HepG2 (cell line): Measurements from ENCODE around the gene CYP11A1. TPM values are rescaled to one million over a fixed set of nuclear protein-coding genes. Genes with fewer than 3 reads are reported as not detected.

Source experiments
- ATAC-seq: fragments of 200-7000 bp; cut with Tn5 transposase; 3 replicates; pipeline ENCODE4 v1.9.1; 2020; ENCODE audit warnings: mild to moderate bottlenecking, moderate library complexity
- BruUV-seq: library from RNA; stranded (reverse); fragments of 400-500 nt; replicated peaks from 2 replicates; lab custom pipeline; 2021; lab: Mats Ljungman, UMichigan
- CTCF ChIA-PET: fragments of 300-600 bp; formaldehyde crosslinking; extraction: SDS; loops from one replicate; lab custom pipeline; 2021; ENCODE audit warnings: low total read pairs, inconsistent platforms, low intra/inter-chr PET ratio; lab: Yijun Ruan, JAX
- POLR2A ChIA-PET: fragments of 350-600 bp; sonication (Branson Sonifier 250); formaldehyde crosslinking; loops from one replicate; lab custom pipeline; 2020; ENCODE audit warnings: antibody characterized with exemption, inconsistent platforms; lab: Yijun Ruan, JAX
- DNase-seq: peaks from one replicate; pipeline ENCODE4 v3.0.0-alpha.2; 2015; ENCODE audit warnings: low spot score
- FAIRE-seq: peaks from 3 replicates; lab custom pipeline; 2011; peaks lifted over from hg19 to GRCh38; lab: Jason Lieb, UNC
- H2AFZ ChIP-seq: one replicate; pipeline ENCODE4 v1.6.1; 2011; ENCODE audit warnings: low read length, inconsistent platforms
- H3K27ac ChIP-seq: fragments of 300-600 bp; 3 replicates; pipeline ENCODE4 v1.8.0; 2011; ENCODE audit warnings: mixed run types, mild to moderate bottlenecking, mixed read lengths, low read length, inconsistent platforms; ENCODE audit not compliant: insufficient read depth; ENCODE audit errors: extremely low read length
- H3K27me3 ChIP-seq, 2 experiments: fragments of 200-600 bp in 1 of 2; 2 replicates in 1 of 2; 3 replicates in 1 of 2; pipeline versions ENCODE4 v1.6.0 to v1.8.0; 2011; ENCODE audit warnings: low read length in 2 of 2, mild to moderate bottlenecking in 2 of 2, moderate library complexity in 2 of 2, inconsistent platforms in 1 of 2; ENCODE audit not compliant: insufficient read depth in 2 of 2, control insufficient read depth in 1 of 2
- H3K36me3 ChIP-seq, 2 experiments: fragments of 200-600 bp in 1 of 2; replicated peaks in 1 of 2; 2 replicates in 1 of 2; 3 replicates in 1 of 2; pipeline versions ENCODE4 v1.5.1 to v1.8.0; 2011; ENCODE audit warnings: low read length in 2 of 2, inconsistent platforms in 1 of 2; ENCODE audit not compliant: insufficient read depth in 2 of 2, control insufficient read depth in 1 of 2
- H3K4me1 ChIP-seq: 2 replicates; pipeline ENCODE4 v1.5.1; 2012; ENCODE audit warnings: low read length, inconsistent platforms; ENCODE audit not compliant: insufficient read depth
- H3K4me2 ChIP-seq: 2 replicates; pipeline ENCODE4 v1.6.0; 2011; ENCODE audit warnings: low read depth, low read length, inconsistent platforms
- H3K4me3 ChIP-seq, 3 experiments: fragments of 200-600 bp in 1 of 3; sonication (generic), shearing (Covaris generic) in 1 of 3; replicated peaks in 1 of 3; 2 replicates each; pipeline ENCODE4 v1.5.1; 2011 to 2016; ENCODE audit warnings: low read length in 3 of 3, inconsistent platforms in 2 of 3, low read depth in 2 of 3, mild to moderate bottlenecking in 2 of 3, control low read depth in 1 of 3, mixed read lengths in 1 of 3; ENCODE audit not compliant: insufficient read depth in 1 of 3
- H3K79me2 ChIP-seq: one replicate; pipeline ENCODE4 v1.6.1; 2011; ENCODE audit warnings: low read length, inconsistent platforms; ENCODE audit not compliant: insufficient read depth
- H3K9ac ChIP-seq: 2 replicates; pipeline ENCODE4 v1.6.0; 2011; ENCODE audit warnings: mild to moderate bottlenecking, low read depth, low read length, inconsistent platforms; ENCODE audit not compliant: insufficient read depth
- H3K9me3 ChIP-seq: 2 replicates; pipeline ENCODE4 v1.5.1; 2012; ENCODE audit warnings: mild to moderate bottlenecking, low read length
- H4K20me1 ChIP-seq: 2 replicates; pipeline ENCODE4 v1.6.0; 2011; ENCODE audit warnings: inconsistent platforms, mild to moderate bottlenecking, low read length, moderate library complexity; ENCODE audit not compliant: insufficient read depth
- MAF1 ChIP-seq: sonication (generic); formaldehyde crosslinking; IDR thresholded peaks from 2 replicates; pipeline ENCODE4 v1.5.0; 2020; ENCODE audit warnings: missing genetic modification reagents, borderline replicate concordance
- MBNL3 ChIP-seq: fragments of 250-450 bp; sonication (Bioruptor Pico); conservative IDR thresholded peaks from 2 replicates; pipeline ENCODE4 v1.8.0; 2022; ENCODE audit warnings: mild to moderate bottlenecking, inconsistent platforms
- NFE2L1 ChIP-seq: sonication (generic); formaldehyde crosslinking; IDR thresholded peaks from 2 replicates; pipeline ENCODE4 v1.4.0; 2020; ENCODE audit warnings: missing genetic modification reagents, mild to moderate bottlenecking, borderline replicate concordance
- NPAS2 ChIP-seq: sonication (generic); formaldehyde crosslinking; IDR thresholded peaks from 2 replicates; pipeline ENCODE4 v1.8.0; 2022; ENCODE audit warnings: mild to moderate bottlenecking, missing genetic modification reagents, borderline replicate concordance
- NR1H2 ChIP-seq: sonication (generic); formaldehyde crosslinking; IDR thresholded peaks from 2 replicates; pipeline ENCODE4 v1.8.1; 2022; ENCODE audit warnings: low read depth, missing genetic modification reagents, borderline replicate concordance
- PAWR ChIP-seq: sonication (generic); formaldehyde crosslinking; IDR thresholded peaks from 2 replicates; pipeline ENCODE4 v1.4.0; 2020; ENCODE audit warnings: missing genetic modification reagents, mild to moderate bottlenecking, borderline replicate concordance
- POLR2AphosphoS5 ChIP-seq: IDR thresholded peaks from 2 replicates; pipeline ENCODE4 v1.6.1; 2012; ENCODE audit warnings: low read depth, low read length
- RFXANK ChIP-seq: IDR thresholded peaks from 2 replicates; pipeline ENCODE4 v1.6.1; 2016
- ZFP36L2 ChIP-seq: sonication (generic); formaldehyde crosslinking; IDR thresholded peaks from 2 replicates; pipeline ENCODE4 v1.4.0; 2020; ENCODE audit warnings: missing genetic modification reagents
- ZMYM4 ChIP-seq: sonication (generic); formaldehyde crosslinking; IDR thresholded peaks from 2 replicates; pipeline ENCODE4 v1.8.1; 2023; ENCODE audit warnings: mild to moderate bottlenecking, missing genetic modification reagents
- ZNF225 ChIP-seq: sonication (generic); formaldehyde crosslinking; IDR thresholded peaks from 2 replicates; pipeline ENCODE4 v1.4.0; 2020; ENCODE audit warnings: mild to moderate bottlenecking, missing genetic modification reagents
- WGBS: methylation state at CpG from one replicate; pipeline ENCODE4 v1.1.6; 2017; ENCODE audit warnings: low lambda C conversion rate; 5-methylcytosine and 5-hydroxymethylcytosine counted together
- in situ Hi-C: cut with HindIII; loops from 2 replicates; pipeline ENCODE4 v1.10.0; 2017; ENCODE audit warnings: low pct_unique_long_range_greater_than_20kb; ENCODE audit not compliant: extremely low pct_ligation_motif_present
- intact Hi-C: fragments of 100-400 bp; cut with micrococcal nuclease; formaldehyde crosslinking; loops from one replicate; pipeline ENCODE4 v1.10.0; 2022; ENCODE audit not compliant: unreplicated experiment
- polyA plus RNA-seq, 8 experiments: library from polyadenylated mRNA; depleted of rRNA in 3 of 8; stranded (reverse) in 7 of 8; unstranded in 1 of 8; fragments of >200 nt; fragmentation: Illumina TruSeq in 4 of 8; extraction: Trizol in 4 of 8; gene quantifications; 2 replicates each; pipeline versions ENCODE4 v1.2.1 to v1.2.3, GENCODE V29; 2011 to 2016; ENCODE audit warnings: low read depth in 4 of 8, missing spikeins in 1 of 8, mixed read lengths in 1 of 8; ENCODE audit not compliant: insufficient read depth in 1 of 8
- total RNA-seq, 5 experiments: library from RNA; depleted of rRNA; stranded (reverse); fragments of >200 nt; fragmentation: Illumina TruSeq; extraction: Trizol; gene quantifications; 2 replicates each; pipeline ENCODE4 v1.2.3, GENCODE V29; 2016; ENCODE audit warnings: low read depth in 1 of 5

CYP11A1 gene
- total and polyA plus RNA-seq, 2 of the 13 experiments (the other 11 are each of a cell fraction or from before 2014, with no cell fraction given) = 0.66 to 0.92 TPM

- intact Hi-C loops = no loop called here
- H3K4me3 ChIP-seq = no peak overlapping the region
- DNase-seq (no peak), ATAC-seq (no peak), FAIRE-seq (no peak)
- ChIA-PET POLR2A (interaction anchor here (1.7 kb wide), 1 partner anchor 50 kb away, joined by 3 read pairs; no protein-coding TSS in a partner anchor), CTCF (no interaction called here)
- WGBS = 30% methylated on average over 8 of the region's 8 CpGs
- H3K4me1 ChIP-seq = peaks cover 67% of the 10 kb centered on the region
- H3K27me3 ChIP-seq = peaks cover 8 to 65% of the 10 kb centered on the region in 2 experiments; a peak in 3 of 5 replicates
- no TSS peak for BruUV-seq
- no peak overlapping the region for H2AFZ ChIP-seq
- TF ChIP-seq ZFP36L2 (CRISPR knock-in tag) (no peak), ZMYM4 (CRISPR knock-in tag) (no peak), NPAS2 (CRISPR knock-in tag) (no peak), MAF1 (CRISPR knock-in tag) (no peak), MBNL3 (CRISPR knock-in tag) (no peak)
- in situ Hi-C loops = no loop called here
- H3K9me3 ChIP-seq = no peaks in the 10 kb centered on the region
- H3K36me3 ChIP-seq = no peaks in the 10 kb centered on the region
- H3K4me2 ChIP-seq = no peak overlapping the region
- no peak overlapping the region for H3K27ac ChIP-seq
- no peak overlapping the region for H3K9ac ChIP-seq
- no peaks in the 10 kb centered on the region for H3K79me2 ChIP-seq
- H4K20me1 ChIP-seq = no peaks in the 10 kb centered on the region
Observed at GRCh38 chr15:74392451-74392830, 25.0 kb upstream of the CYP11A1 start.

GRCh38 chr15:74391582-74392450 lies 24.4 kb upstream of the CYP11A1 start:
- Histone ChIP-seq H3K36me3 (no peaks in the 10 kb centered on the region), H3K9me3 (no peaks in the 10 kb centered on the region), H3K79me2 (no peaks in the 10 kb centered on the region), H3K4me1 (peaks cover 67% of the 10 kb centered on the region), H4K20me1 (no peaks in the 10 kb centered on the region), H3K4me3 (no peak overlapping the region), H3K27ac (no peak overlapping the region), H3K27me3 (peaks cover 8 to 65% of the 10 kb centered on the region in 2 experiments; a peak in 3 of 5 replicates), H2AFZ (no peak overlapping the region), H3K4me2 (no peak overlapping the region), H3K9ac (no peak overlapping the region)
- in situ Hi-C loops = no loop called here
- POLR2A ChIA-PET = no interaction called here
- ATAC-seq (no peak), FAIRE-seq (no peak), DNase-seq (no peak)
- no peak for TF ChIP-seq POLR2AphosphoS5
- no peak for TF ChIP-seq ZNF225 (CRISPR knock-in tag)
- TF ChIP-seq NFE2L1 (CRISPR knock-in tag) = no peak
- TF ChIP-seq NR1H2 (CRISPR knock-in tag) = no peak
- no peak for TF ChIP-seq PAWR
- no peak for TF ChIP-seq RFXANK (CRISPR knock-in tag)
- no TSS peak for BruUV-seq
- intact Hi-C loops = no loop called here
- 28% methylated on average over 9 of the region's 9 CpGs for WGBS
- CTCF ChIA-PET = no interaction called here
